Osteoblast (primary cell): ENCODE data around the gene MAPRE3. TPM values are rescaled to one million over a fixed set of nuclear protein-coding genes. Genes with fewer than 3 reads are reported as not detected.
"Not testable (repeated sequence)": the region's sequence is repeated elsewhere in the genome, so short reads cannot be mapped to it uniquely, and the experiment has no call there.

Experiments used
- DNase-seq: peaks from one replicate; pipeline ENCODE4 v3.0.0; 2011; ENCODE audit warnings: low spot score, mixed read lengths; ENCODE audit not compliant: insufficient read length; ENCODE audit errors: missing footprints
- H2AFZ ChIP-seq: 2 replicates; pipeline ENCODE4 v1.6.0; 2011; ENCODE audit warnings: mild to moderate bottlenecking, low read length
- H3K27ac ChIP-seq: 2 replicates; pipeline ENCODE4 v1.5.1; 2011; ENCODE audit warnings: mild to moderate bottlenecking, low read depth, low read length, moderate library complexity
- H3K27me3 ChIP-seq: 2 replicates; pipeline ENCODE4 v1.6.0; 2012; ENCODE audit warnings: mild to moderate bottlenecking, control low read depth, inconsistent platforms, low read length, moderate library complexity; ENCODE audit not compliant: insufficient read depth
- H3K36me3 ChIP-seq: 2 replicates; pipeline ENCODE4 v1.5.1; 2011; ENCODE audit warnings: mild to moderate bottlenecking, low read length, control low read depth, moderate library complexity; ENCODE audit not compliant: insufficient read depth
- H3K4me1 ChIP-seq: 2 replicates; pipeline ENCODE4 v1.5.1; 2011; ENCODE audit warnings: mild to moderate bottlenecking, low read length, control low read depth, moderate library complexity; ENCODE audit not compliant: insufficient read depth
- H3K4me2 ChIP-seq: 2 replicates; pipeline ENCODE4 v1.6.0; 2011; ENCODE audit warnings: mild to moderate bottlenecking, low read length; ENCODE audit not compliant: insufficient read depth
- H3K4me3 ChIP-seq: fragments of 200-600 bp; sonication (generic); 3 replicates; pipeline ENCODE4 v1.5.1; 2012; ENCODE audit warnings: mild to moderate bottlenecking, low read length, inconsistent platforms; ENCODE audit not compliant: insufficient read depth
- H3K79me2 ChIP-seq: 2 replicates; pipeline ENCODE4 v1.6.0; 2012; ENCODE audit warnings: mild to moderate bottlenecking, low read length, control low read depth, inconsistent platforms; ENCODE audit not compliant: insufficient read depth
- H3K9me3 ChIP-seq: 2 replicates; pipeline ENCODE4 v1.5.1; 2011; ENCODE audit warnings: low read depth, low read length, control low read depth
- H4K20me1 ChIP-seq: 2 replicates; pipeline ENCODE4 v1.6.0; 2012; ENCODE audit warnings: mild to moderate bottlenecking, low read length, control low read depth; ENCODE audit not compliant: insufficient read depth
- CTCF ChIP-seq: IDR thresholded peaks from 2 replicates; pipeline ENCODE4 v1.5.1; 2011; ENCODE audit warnings: mild to moderate bottlenecking, low read depth, low read length, moderate library complexity; ENCODE audit errors: extremely low read depth
- total RNA-seq: library from RNA; depleted of rRNA; stranded (reverse); fragments of >200 nt; gene quantifications from 2 replicates; pipeline ENCODE4 v1.2.3, GENCODE V29; 2012

The MAPRE3 gene
- total RNA-seq, result 6.5 TPM in 2 replicates

- H3K79me2 ChIP-seq, result peaks cover 7% of the 10 kb centered on the region
- H3K4me1 ChIP-seq, result peaks cover 10% of the 10 kb centered on the region
- H3K4me2 ChIP-seq, result peak within 1 kb of the TSS; percentile 94
- H2AFZ ChIP-seq, result peak within 1 kb of the TSS; percentile 96
- H4K20me1 ChIP-seq, result peaks cover 26% of the 10 kb centered on the region
- peaks cover 3% of the 10 kb centered on the region for H3K27me3 ChIP-seq
- peak; percentile 97 for DNase-seq
- H3K36me3 ChIP-seq, result no peaks in the 10 kb centered on the region
- peak within 1 kb of the TSS; percentile 45 for H3K27ac ChIP-seq
- no peak for TF ChIP-seq CTCF
- peak within 1 kb of the TSS; percentile 90 for H3K4me3 ChIP-seq
- no peaks in the 10 kb centered on the region for H3K9me3 ChIP-seq
These were observed at the start of gene MAPRE3 for GRCh38 chr2:26970244-26970927. Gene MAPRE3 (plus strand): TSS chr2:26970637. CDS start chr2:27022219, 51,582 bp downstream.

- Histone ChIP-seq H3K36me3 (no peaks in the 10 kb centered on the region), H3K79me2 (no peaks in the 10 kb centered on the region), H3K4me3 (no peak overlapping the region), H3K4me2 (no peak overlapping the region), H4K20me1 (no peaks in the 10 kb centered on the region), H3K27me3 (peaks cover 37% of the 10 kb centered on the region), H3K9me3 (no peaks in the 10 kb centered on the region), H3K27ac (no peak overlapping the region), H3K4me1 (no peaks in the 10 kb centered on the region), H2AFZ (no peak overlapping the region)
- no peak for DNase-seq
- no peak for TF ChIP-seq CTCF
These were observed 49.1 kb upstream of the MAPRE3 start for GRCh38 chr2:26921323-26921722.

GRCh38 chr2:26922405-26923188 is 47.8 kb upstream of the MAPRE3 start:
- no peak overlapping the region for H2AFZ ChIP-seq
- no peaks in the 10 kb centered on the region for H3K9me3 ChIP-seq
- H3K4me1 ChIP-seq, result no peaks in the 10 kb centered on the region
- no peaks in the 10 kb centered on the region for H3K79me2 ChIP-seq
- H3K27me3 ChIP-seq, result peaks cover 31% of the 10 kb centered on the region
- H3K4me3 ChIP-seq, result no peak overlapping the region
- H3K27ac ChIP-seq, result no peak overlapping the region
- no peaks in the 10 kb centered on the region for H4K20me1 ChIP-seq
- peak; percentile 52 for TF ChIP-seq CTCF
- peak; percentile 88 for DNase-seq
- H3K36me3 ChIP-seq, result no peaks in the 10 kb centered on the region
- H3K4me2 ChIP-seq, result no peak overlapping the region

- H3K79me2 ChIP-seq, H3K9me3 ChIP-seq, H3K4me1 ChIP-seq, H3K27ac ChIP-seq, H2AFZ ChIP-seq, H4K20me1 ChIP-seq, H3K4me3 ChIP-seq, H3K36me3 ChIP-seq, H3K4me2 ChIP-seq, DNase-seq: not testable (repeated sequence)
- peaks cover 31% of the 10 kb centered on the region for H3K27me3 ChIP-seq
These were observed 47.3 kb upstream of the MAPRE3 start for GRCh38 chr2:26923189-26923466.
